Activated naive CD4-positive, alpha-beta T cell treated with anti-CD3 and anti-CD28 coated beads, Interleukin-2, amount 10 ng/mL, durations not matched to agents 7 days and 5 days (primary cell): ENCODE data around the gene ATXN1L.
"Not testable (repeated sequence)": the region's sequence is repeated elsewhere in the genome, so short reads cannot be mapped to it uniquely, and the experiment has no call there.

Experiments used
- CTCF ChIA-PET: fragments of 350-600 bp; sonication (Branson Sonifier 250); formaldehyde crosslinking; loops from one replicate; lab custom pipeline; 2021; ENCODE audit warnings: antibody characterized with exemption; lab: Charles Lee
- DNase-seq: peaks from one replicate; pipeline ENCODE4 v3.0.0-alpha.2; 2020
- H3K27ac Mint-ChIP-seq: one replicate; pipeline ENCODE4 v1.8.0; 2021; ENCODE audit warnings: mild to moderate bottlenecking, moderate library complexity, mixed read lengths
- H3K27me3 Mint-ChIP-seq: one replicate; pipeline ENCODE4 v1.8.0; 2021; ENCODE audit warnings: mild to moderate bottlenecking, mixed read lengths
- H3K36me3 Mint-ChIP-seq: one replicate; pipeline ENCODE4 v1.8.0; 2021; ENCODE audit warnings: mixed read lengths
- H3K4me1 Mint-ChIP-seq: one replicate; pipeline ENCODE4 v1.8.0; 2021; ENCODE audit warnings: mixed read lengths
- H3K4me3 Mint-ChIP-seq: one replicate; pipeline ENCODE4 v1.8.0; 2021; ENCODE audit warnings: mild to moderate bottlenecking, moderate library complexity, mixed read lengths
- H3K9me3 Mint-ChIP-seq: one replicate; pipeline ENCODE4 v1.8.0; 2021; ENCODE audit warnings: mixed read lengths

ATXN1L gene

GRCh38 chr16:71845639-71846430, at the start of gene ATXN1L:
Gene ATXN1L, plus strand, starts transcription at chr16:71845976. Its CDS starts 3,765 bp downstream, at chr16:71849741.
- CTCF ChIA-PET = interaction anchor here (1.6 kb wide), 1 partner anchor 37 kb away, joined by 7 read pairs; no protein-coding TSS in a partner anchor
- peak; percentile 92 for DNase-seq
- Mint-ChIP-seq H3K4me3 (peak within 1 kb of the TSS; percentile 91), H3K36me3 (peaks cover 27% of the 10 kb centered on the region), H3K27ac (peak within 1 kb of the TSS; percentile 96), H3K9me3 (no peaks in the 10 kb centered on the region), H3K4me1 (peaks cover 45% of the 10 kb centered on the region), H3K27me3 (no peaks in the 10 kb centered on the region)

GRCh38 chr16:71796501-71797097, 49.2 kb upstream of the ATXN1L start:
- Mint-ChIP-seq H3K9me3 (no peaks in the 10 kb centered on the region), H3K4me3 (no peak overlapping the region), H3K27me3 (no peaks in the 10 kb centered on the region), H3K27ac (no peak overlapping the region), H3K36me3 (peaks cover 20% of the 10 kb centered on the region), H3K4me1 (peaks cover 39% of the 10 kb centered on the region)
- CTCF ChIA-PET = no interaction called here
- DNase-seq = no peak

GRCh38 chr16:71803305-71803690, 42.5 kb upstream of the ATXN1L start:
- no peak for DNase-seq
- CTCF ChIA-PET = interaction anchor here (0.9 to 2.0 kb wide), 2 partner anchors 79 to 158 kb away, joined by 3 to 6 read pairs; no protein-coding TSS in a partner anchor
- H3K27me3 Mint-ChIP-seq = no peaks in the 10 kb centered on the region
- H3K9me3 Mint-ChIP-seq = no peaks in the 10 kb centered on the region
- H3K27ac Mint-ChIP-seq = no peak overlapping the region
- peaks cover 16% of the 10 kb centered on the region for H3K36me3 Mint-ChIP-seq
- no peak overlapping the region for H3K4me3 Mint-ChIP-seq
- peaks cover 24% of the 10 kb centered on the region for H3K4me1 Mint-ChIP-seq

GRCh38 chr16:71807905-71808592, 37.7 kb upstream of the ATXN1L start:
- Mint-ChIP-seq H3K9me3 (no peaks in the 10 kb centered on the region), H3K4me1 (peaks cover 35% of the 10 kb centered on the region), H3K27me3 (peaks cover 8% of the 10 kb centered on the region), H3K36me3 (peaks cover 12% of the 10 kb centered on the region), H3K27ac (peak overlapping the region; percentile 100), H3K4me3 (peak overlapping the region; percentile 94)
- no peak for DNase-seq
- CTCF ChIA-PET = interaction anchor here (0.9 to 1.2 kb wide), 2 partner anchors 74 kb away, joined by 4 to 8 read pairs; no protein-coding TSS in a partner anchor

- DNase-seq = peak; percentile 96
- peak within 1 kb of the TSS; percentile 100 for H3K27ac Mint-ChIP-seq
- H3K4me3 Mint-ChIP-seq = peak within 1 kb of the TSS; percentile 94
- H3K9me3 Mint-ChIP-seq = no peaks in the 10 kb centered on the region
- H3K4me1 Mint-ChIP-seq = peaks cover 32% of the 10 kb centered on the region
- peaks cover 7% of the 10 kb centered on the region for H3K36me3 Mint-ChIP-seq
- H3K27me3 Mint-ChIP-seq = peaks cover 8% of the 10 kb centered on the region
- CTCF ChIA-PET = interaction anchor here (1.2 kb wide), 1 partner anchor 73 kb away, joined by 8 read pairs; no protein-coding TSS in a partner anchor
Measured at GRCh38 chr16:71808593-71809459, 37.0 kb upstream of the ATXN1L start, which contains the start of gene AP1G1. Gene AP1G1, minus strand, starts transcription at chr16:71808834. Its CDS starts 19,355 bp downstream, at chr16:71789479.

GRCh38 chr16:71810155-71810530, 35.6 kb upstream of the ATXN1L start:
- H3K27me3 Mint-ChIP-seq, CTCF ChIA-PET, DNase-seq, H3K9me3 Mint-ChIP-seq, H3K36me3 Mint-ChIP-seq: not testable (repeated sequence)
- peak overlapping the region; percentile 100 for H3K27ac Mint-ChIP-seq
- H3K4me1 Mint-ChIP-seq = peaks cover 32% of the 10 kb centered on the region
- H3K4me3 Mint-ChIP-seq = peak overlapping the region; percentile 94

GRCh38 chr16:71811261-71811803, 34.4 kb upstream of the ATXN1L start:
- peaks cover 7% of the 10 kb centered on the region for H3K36me3 Mint-ChIP-seq
- peaks cover 8% of the 10 kb centered on the region for H3K27me3 Mint-ChIP-seq
- H3K27ac Mint-ChIP-seq = no peak overlapping the region
- no peaks in the 10 kb centered on the region for H3K9me3 Mint-ChIP-seq
- CTCF ChIA-PET = interaction anchor here (0.7 to 1.5 kb wide), 3 partner anchors 71 to 201 kb away, joined by 3 to 4 read pairs (median 3); no protein-coding TSS in a partner anchor
- DNase-seq = no peak
- H3K4me3 Mint-ChIP-seq = no peak overlapping the region
- peaks cover 29% of the 10 kb centered on the region for H3K4me1 Mint-ChIP-seq

GRCh38 chr16:71817155-71817500, 28.6 kb upstream of the ATXN1L start:
- CTCF ChIA-PET = interaction anchor here (1.3 kb wide), 1 partner anchor 64 kb away, joined by 5 read pairs; no protein-coding TSS in a partner anchor
- not testable (repeated sequence) for DNase-seq, H3K36me3 Mint-ChIP-seq, H3K4me1 Mint-ChIP-seq, H3K27me3 Mint-ChIP-seq, H3K9me3 Mint-ChIP-seq, H3K4me3 Mint-ChIP-seq, H3K27ac Mint-ChIP-seq

GRCh38 chr16:71826533-71827017, 19.2 kb upstream of the ATXN1L start:
- Mint-ChIP-seq H3K27me3 (no peaks in the 10 kb centered on the region), H3K9me3 (no peaks in the 10 kb centered on the region), H3K27ac (no peak overlapping the region), H3K4me1 (peaks cover 5% of the 10 kb centered on the region), H3K4me3 (no peak overlapping the region), H3K36me3 (peaks cover 2% of the 10 kb centered on the region)
- no peak for DNase-seq
- CTCF ChIA-PET = no interaction called here

- H3K9me3 Mint-ChIP-seq = no peaks in the 10 kb centered on the region
- no peak overlapping the region for H3K27ac Mint-ChIP-seq
- peaks cover 2% of the 10 kb centered on the region for H3K36me3 Mint-ChIP-seq
- H3K4me3 Mint-ChIP-seq = no peak overlapping the region
- DNase-seq = no peak
- H3K4me1 Mint-ChIP-seq = peaks cover 10% of the 10 kb centered on the region
- CTCF ChIA-PET = interaction anchor here (0.8 to 1.5 kb wide), 2 partner anchors 52 to 131 kb away, joined by 3 to 7 read pairs; no protein-coding TSS in a partner anchor
- H3K27me3 Mint-ChIP-seq = peaks cover 4% of the 10 kb centered on the region
Measured at GRCh38 chr16:71830359-71830758, 15.4 kb upstream of the ATXN1L start.

GRCh38 chr16:71831698-71832097, 14.1 kb upstream of the ATXN1L start:
- H3K36me3 Mint-ChIP-seq, H3K27ac Mint-ChIP-seq, H3K4me3 Mint-ChIP-seq, H3K4me1 Mint-ChIP-seq, H3K9me3 Mint-ChIP-seq, DNase-seq, H3K27me3 Mint-ChIP-seq: not testable (repeated sequence)
- CTCF ChIA-PET = interaction anchor here (1.5 kb wide), 1 partner anchor 50 kb away, joined by 7 read pairs; no protein-coding TSS in a partner anchor

GRCh38 chr16:71832112-71832511, 13.7 kb upstream of the ATXN1L start:
- H3K36me3 Mint-ChIP-seq, H3K9me3 Mint-ChIP-seq, CTCF ChIA-PET, H3K4me3 Mint-ChIP-seq, H3K4me1 Mint-ChIP-seq, DNase-seq, H3K27ac Mint-ChIP-seq, H3K27me3 Mint-ChIP-seq: not testable (repeated sequence)

GRCh38 chr16:71834291-71834690, 11.5 kb upstream of the ATXN1L start:
- Mint-ChIP-seq H3K9me3 (no peaks in the 10 kb centered on the region), H3K27me3 (peaks cover 4% of the 10 kb centered on the region)

More at GRCh38 chr16:71834291-71834690, 11.5 kb upstream of the ATXN1L start:
- Mint-ChIP-seq H3K27ac (no peak overlapping the region), H3K4me3 (no peak overlapping the region), H3K36me3 (no peaks in the 10 kb centered on the region), H3K4me1 (peaks cover 5% of the 10 kb centered on the region)
- CTCF ChIA-PET = interaction anchor here (0.7 kb wide), 1 partner anchor 10 kb away, joined by 3 read pairs; no protein-coding TSS in a partner anchor
- DNase-seq = no peak
